GM18519 (cell line): ENCODE data around the gene SEPTIN11.
A peak's percentile ranks its signal among the peaks of the same experiment; 100 is the strongest.
"Not testable (repeated sequence)": the region's sequence is repeated elsewhere in the genome, so short reads cannot be mapped to it uniquely, and the experiment has no call there.

ENCODE experiments used
- ATAC-seq: cut with Tn5 transposase; IDR thresholded peaks from one replicate; pipeline ENCODE4 v1.9.1; 2021; ENCODE audit warnings: mild to moderate bottlenecking, moderate library complexity; ENCODE audit not compliant: unreplicated experiment, low FRiP score

Gene SEPTIN11

DNA sequence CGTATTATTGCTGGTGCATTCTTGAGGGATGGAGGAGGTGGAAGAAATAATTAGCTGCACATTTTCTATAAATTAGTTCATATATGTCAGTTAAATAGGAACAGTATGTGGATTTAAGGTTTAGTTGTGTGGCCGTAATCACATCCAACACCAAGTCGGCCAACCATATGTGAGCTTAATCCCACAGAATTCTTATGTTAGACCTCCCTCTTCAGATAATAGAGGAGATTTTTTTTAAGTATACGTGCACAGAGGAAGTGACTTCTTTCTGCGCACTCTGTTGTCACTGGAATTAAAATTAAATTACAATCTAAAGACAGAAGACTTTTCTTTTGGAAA lies 2.1 kb downstream of the SEPTIN11 start:
- ATAC-seq: no peak

DNA sequence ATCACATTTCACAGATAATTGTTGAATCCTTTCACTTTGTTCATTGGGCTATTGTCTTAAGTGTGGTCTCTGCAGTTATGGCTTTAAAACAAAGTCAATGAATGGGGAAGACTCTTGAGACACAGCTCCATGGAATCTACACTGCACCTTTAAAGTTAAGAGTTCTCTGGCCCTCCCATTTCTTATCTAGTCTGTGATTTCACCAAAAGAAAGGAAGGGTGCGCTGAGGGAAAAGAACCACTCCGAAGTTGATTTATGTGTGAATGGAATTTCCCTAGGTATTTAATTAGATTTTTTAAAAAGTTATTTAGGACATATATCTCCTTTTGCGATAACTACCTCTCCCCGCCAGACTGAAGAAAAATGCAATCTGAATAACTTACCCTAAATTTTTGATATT lies 2.5 kb downstream of the SEPTIN11 start:
- no peak for ATAC-seq

DNA sequence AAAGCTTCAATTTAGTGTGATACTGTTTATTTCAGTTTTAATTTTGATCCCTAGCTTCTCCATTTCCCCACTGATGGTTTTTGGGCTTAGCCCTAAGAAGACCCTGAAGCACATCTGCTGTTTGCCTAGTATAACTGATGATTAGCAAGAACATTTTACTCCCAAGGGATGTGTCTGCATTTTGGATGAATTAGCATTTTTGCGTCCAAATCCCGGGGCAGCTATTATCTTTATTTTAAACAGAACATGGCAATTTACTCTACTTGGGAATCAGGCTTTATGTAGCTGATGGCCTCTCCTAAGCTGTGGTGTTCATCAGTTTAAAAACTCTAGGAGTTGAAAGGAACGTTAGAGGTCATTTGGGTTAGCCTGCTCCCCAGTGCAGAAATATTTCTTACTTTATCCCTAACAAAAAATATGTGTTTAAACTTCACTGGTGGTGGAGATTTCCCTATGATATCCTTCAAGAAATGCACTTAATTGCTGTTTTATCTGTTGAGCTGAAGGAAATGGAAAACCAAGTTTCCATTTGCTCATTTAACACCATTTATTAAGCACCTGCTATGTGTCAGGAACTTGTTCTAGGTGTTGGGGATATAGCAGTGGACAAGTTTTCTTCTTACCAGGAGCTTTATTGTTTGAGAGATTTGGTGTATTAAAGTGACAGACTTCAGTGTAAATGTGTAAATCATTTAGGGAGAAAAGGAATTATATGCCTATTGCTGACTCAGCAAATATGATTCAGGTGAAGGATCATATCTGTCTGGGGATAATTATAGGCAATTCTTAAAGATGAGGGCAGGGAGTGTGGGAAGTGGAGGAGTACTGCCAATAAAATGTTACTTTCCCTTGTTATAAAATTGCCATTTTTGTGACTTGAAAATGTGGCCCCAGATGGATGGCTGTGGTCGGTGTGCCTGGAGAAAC lies 3.4 kb downstream of the SEPTIN11 start:
- no peak for ATAC-seq

DNA sequence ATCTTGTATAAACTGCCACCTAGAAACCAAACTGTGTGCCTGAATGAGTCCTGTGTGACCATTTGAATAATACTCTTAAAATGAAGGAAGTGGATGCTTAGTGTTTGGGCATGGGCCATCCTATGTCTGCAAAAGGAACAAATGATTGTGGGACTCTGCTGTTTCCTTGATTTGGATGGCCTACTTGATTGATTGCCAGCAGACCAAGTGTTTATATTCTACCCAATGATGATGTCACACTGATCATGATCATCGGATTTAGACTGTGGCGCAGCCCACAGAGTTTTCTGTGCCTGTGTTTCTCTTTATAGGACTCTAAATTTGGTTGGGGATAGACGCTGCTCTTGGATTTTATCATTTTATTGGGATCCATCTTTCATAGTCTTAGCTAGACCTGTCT lies 4.4 kb downstream of the SEPTIN11 start:
- no peak for ATAC-seq

DNA sequence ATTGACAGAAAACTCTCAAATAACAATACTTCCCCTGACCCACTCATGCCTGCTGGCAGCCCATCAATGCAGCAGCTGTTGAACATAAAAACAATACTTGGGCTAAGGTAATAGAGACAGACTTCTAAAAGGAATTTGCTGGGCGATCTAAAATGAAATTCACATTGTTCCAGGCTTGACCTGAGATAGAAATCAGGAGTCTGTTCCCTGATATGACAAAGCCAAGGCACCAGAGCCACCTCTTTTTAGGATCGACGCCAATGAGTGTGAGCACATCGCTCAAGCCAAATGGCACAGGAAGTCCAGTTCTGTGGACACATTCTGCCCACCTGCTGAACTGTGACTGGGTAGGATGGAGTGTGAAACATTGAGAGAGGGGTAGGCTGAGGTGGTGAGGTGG lies 4.9 kb downstream of the SEPTIN11 start:
- no peak for ATAC-seq

DNA sequence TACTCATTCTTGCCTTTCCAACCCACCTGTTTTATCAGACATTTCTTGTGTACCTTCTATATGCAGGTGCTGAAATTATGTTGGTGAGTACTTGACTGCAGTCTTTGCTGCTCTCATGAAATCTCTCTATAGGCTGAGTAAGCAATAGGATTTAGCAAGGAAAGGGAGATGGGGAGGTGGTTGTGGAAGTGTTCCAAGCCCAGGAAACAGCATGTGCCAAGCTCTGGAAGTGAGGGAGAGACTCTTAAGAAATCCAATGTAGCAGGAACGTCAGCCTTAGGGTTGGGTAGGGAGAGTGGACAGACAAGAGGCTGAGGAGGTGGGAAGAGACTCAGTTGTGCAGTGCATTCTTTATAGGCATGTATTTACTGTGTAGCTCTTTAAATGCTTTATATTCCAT lies 5.6 kb downstream of the SEPTIN11 start:
- ATAC-seq: no peak

DNA sequence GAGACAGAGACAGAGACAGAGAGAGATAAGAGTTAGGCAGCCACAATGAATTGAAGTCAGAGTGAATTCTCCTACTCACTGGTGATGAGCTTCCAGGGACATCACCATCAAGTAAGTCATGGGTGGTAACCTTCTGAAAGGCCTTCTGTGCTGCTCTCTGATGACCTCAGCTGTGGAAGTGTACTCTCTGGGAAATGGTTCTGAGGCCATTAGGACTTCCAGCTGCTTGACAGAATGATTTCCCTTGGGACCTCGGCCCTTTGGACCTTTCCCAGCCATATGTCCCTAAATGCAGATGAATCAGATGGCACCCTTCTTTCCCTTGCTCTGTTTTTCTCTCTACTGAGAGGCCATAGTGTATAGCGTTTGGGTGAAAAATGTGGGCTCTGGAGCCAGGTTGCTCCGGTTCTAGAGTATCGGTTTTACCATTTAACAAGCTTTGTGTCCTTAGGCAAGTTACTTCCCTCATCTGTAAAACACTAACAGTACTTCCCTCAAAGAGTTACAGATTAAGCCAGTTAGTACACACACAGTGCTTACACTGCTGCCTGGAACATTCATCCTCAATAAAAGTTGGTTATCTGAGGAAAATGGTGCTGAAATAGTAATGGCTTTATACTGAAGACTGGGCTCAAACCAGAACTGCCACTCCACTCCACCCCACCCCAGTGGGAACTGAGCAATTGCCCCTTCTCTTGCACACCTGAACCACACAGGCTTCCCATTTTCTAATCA lies 7.6 kb downstream of the SEPTIN11 start:
- ATAC-seq: no peak

DNA sequence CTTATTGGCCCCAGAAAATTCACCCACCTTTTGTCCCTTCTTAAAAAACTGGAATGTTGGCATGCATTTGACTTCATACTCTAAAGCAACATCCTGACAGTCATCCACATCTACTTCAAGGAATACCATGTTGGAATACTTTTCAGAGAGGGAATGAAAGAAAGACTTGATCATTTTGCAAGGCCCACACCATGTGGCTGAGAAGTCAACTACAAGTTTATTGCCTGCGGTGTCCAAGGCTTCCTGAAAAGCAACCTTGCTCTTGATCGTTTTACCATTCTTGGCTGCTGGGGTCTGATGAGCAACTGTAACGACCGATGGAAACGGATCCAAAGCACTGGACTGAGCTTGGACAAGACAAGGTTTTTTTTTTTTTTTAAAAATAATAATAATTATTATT lies 9.3 kb downstream of the SEPTIN11 start:
- no peak for ATAC-seq

DNA sequence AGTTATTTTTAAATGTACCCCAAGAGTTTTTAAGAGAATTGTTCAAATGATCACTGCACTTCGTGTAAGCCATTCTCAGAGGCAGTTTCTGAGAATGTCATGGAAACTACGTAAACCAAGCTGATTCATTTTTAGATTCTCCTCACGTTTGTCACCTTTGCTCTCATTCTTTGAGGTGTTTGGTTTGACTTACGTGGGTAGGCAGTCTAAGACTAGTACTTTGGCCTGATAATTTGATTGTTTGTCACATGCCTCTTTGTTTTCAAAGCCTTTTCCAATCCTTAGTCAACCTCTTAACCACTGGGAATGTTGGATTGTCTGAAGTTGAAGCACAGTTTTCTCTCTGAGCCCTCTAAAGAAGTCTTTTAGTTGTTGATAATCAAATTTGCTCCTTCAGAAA lies 10.5 kb downstream of the SEPTIN11 start:
- ATAC-seq: peak; percentile 88

DNA sequence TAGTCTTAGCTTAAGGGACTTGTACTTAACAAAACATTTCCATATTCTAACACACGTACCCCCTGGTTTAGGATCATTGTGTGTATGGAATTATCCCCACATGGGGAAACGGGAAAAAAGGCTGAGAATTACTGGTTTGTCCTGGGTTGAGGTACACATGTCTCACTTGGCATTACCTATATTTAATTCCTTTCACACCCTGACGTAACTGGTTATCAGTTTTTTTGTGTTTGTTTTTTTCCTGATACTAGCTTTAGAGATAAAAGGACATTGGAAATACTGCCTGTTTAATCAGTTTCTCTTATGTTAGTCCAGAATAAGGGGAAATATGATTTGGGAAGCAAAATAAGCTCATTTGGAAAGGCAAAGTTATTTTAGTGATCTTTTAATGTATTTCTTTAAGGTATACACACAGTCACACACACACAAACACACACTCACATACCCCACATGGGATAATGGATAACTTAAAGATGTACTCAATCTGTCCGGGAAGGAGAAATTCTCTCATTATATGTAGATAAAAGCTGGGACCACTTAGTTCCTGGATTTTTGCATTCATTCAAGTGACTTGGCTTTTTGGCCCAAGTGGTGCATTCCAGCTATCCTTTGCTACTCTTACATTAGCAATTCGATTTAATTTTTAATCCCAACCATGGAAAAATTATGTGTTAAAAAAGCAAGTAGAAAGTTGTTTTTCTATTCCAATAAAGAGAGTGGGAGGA lies 13.0 kb downstream of the SEPTIN11 start:
- no peak for ATAC-seq

DNA sequence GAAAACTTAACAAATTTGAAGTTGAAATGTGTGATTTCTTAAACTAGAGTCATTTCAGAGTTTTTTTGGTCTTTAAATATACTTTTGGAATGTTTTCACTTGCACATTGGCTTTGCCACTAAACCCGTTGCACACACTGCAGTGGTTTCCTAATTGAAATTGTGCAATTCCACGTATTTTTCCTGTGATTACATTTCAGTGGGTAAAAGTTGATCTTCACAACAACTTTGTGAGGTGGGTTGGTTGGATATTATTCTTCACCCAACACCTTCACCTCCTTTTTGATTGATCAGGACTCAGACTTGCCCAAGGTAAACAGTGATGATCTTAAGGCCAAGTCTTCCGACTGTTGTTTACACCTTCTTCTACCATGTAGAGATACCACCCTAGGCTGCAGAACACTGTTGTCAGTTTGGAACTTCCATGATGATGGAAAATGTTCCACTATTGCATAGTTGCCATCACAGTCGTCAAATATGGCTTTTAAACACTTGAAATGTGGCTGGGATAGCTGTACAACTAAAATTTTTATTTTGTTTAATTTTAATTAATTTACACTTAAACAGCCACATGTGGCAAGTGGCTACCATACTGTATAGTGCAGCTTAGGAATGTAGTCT lies 13.7 kb downstream of the SEPTIN11 start:
- no peak for ATAC-seq

DNA sequence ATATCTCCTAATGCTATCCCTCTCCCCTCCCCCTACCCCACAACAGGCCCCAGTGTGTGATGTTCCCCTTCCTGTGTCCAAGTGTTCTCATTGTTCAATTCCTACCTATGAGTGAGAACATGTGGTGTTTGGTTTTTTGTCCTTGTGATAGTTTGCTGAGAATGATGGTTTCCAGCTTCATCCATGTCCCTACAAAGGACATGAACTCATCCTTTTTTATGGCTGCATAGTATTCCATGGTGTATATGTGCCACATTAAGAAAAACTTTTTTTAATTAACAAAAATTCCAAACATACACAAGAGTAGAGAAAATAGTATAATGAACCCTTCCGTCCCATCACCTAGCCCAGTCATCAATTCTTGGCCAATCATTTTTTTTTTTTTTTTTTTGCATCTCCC lies 14.4 kb downstream of the SEPTIN11 start:
- ATAC-seq: not testable (repeated sequence)

DNA sequence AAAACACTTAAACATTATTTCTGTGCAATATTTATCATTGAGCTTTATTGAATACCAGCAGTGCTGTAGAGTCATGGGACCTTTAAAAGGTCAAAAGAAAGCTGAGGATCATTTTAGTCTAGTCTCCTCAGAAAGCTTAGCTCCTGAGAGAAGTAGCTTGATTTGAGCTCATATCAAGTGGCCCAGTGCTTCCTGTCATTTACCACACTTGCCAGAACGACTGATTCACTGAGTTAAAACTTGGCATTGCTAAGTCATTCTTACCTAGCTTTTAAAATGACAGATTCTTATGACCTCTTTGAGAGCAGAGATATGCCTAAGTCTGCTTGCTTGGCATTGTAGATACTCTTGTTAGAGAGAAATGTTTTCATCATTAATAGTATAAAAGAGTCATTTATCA lies 15.2 kb downstream of the SEPTIN11 start:
- ATAC-seq: no peak

DNA sequence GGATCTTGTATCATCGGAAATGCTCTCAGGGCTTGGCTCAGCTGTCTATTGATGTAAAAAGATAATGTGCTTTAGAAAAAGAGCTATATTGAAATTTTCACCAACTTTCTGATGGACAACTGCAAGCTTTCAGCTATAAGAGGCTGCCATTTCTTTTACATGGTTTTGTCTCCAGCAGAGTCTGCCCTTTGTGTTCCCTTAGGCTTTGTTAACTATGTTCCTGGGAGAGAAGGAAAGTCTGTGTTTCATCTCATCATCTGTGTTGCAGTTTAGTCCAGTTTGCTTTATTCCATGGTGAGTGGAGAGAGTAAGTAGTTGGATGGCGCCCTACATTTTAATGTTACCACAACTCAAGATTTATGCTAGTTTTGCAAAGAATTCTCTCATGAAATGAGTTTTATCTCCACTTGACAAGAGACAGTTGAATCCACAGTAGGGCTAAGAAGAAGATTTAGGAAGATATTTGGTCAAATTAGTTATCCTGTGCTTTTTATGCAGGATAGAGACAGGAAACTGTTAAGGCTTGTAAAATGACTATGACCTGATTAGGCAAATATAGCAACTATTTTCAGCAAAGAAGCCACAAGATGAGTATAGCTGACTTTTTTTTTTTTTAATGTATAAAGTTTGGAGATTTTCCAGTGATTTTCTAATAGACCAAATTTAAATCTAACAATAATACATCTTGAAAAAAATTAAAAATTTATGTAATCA lies 16.5 kb downstream of the SEPTIN11 start:
- no peak for ATAC-seq

DNA sequence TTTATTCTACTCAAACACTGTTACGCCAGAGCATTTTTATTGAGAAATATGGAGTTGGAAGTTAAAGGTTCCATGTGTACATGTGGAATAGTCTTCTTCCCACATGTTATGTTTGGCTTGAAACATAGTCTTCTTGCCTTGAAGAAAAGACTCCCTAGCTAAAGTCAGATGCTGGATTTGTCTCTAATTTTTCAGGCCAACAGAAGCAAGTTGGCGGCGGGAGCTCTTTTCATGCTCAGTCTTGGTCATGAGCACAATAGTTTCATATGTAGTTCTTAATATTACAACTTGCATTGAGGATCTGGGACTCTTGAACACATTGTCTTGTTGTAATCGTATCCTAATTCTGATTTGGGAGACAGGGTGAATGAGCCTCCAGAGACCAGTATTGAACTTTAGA lies 19.4 kb downstream of the SEPTIN11 start:
- ATAC-seq: no peak

DNA sequence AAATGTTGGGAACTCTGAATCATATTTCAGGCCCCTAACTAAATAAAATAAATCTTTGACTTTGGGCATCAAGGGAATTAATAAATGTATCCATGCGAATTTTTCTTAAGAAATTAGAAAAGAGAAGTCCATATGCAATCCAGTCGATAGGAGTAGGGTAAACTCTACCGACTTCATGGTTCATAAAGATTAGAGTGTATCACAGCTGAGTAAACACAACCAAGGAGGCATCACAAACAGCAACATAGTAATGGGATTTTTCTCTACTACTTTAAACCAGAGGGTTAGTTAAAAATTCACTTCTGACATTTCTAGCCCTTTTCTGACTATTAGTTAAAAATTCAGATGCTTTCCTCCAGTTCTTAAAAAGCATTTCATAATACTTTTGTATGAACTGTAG lies 19.9 kb downstream of the SEPTIN11 start:
- no peak for ATAC-seq

DNA sequence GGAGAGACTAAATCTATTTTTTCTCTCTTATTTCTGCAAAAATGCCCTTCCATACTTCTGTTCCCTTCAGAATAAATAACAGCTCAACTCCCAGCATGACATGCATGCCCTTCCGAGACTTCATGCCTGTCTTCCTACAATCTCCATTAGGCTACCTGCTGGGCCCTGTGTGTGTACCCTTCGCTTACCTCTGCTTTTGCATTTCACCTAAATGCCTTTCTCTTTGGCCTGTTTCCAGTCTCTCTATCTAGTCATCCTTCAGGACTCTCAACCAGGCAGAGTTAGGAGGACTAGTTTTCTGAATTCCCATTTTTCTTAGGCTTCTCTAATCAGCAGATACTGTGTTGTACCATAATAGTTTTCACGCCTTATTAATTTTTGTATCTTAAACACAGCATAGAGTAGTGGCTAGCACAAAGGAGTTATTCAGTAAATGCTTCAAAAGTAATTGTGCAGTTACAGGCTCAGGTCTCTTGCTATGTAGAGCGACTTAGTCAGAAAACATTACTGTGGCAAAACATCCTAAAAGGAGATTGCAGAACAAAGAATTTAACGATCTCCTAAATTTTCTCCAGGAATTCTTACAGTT lies 20.5 kb downstream of the SEPTIN11 start:
- no peak for ATAC-seq

DNA sequence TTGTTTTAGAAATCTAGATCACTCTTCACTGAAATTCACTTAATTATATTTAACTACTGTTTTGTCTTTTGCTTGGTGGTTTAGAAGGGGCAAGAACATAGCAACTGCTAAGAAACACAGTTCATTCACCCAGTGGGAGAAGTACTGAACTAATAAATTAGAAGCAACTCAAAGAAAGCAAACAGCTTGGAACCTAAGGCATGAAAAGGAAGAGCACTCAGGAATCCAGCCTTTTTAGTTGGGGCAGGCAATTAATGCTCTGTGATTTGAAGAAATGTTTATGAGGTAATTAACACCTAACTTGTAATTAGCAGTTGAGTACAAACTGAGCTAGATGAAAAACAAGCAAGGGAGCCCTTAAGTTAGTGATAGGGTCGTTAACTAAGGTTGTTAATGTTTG lies 22.8 kb downstream of the SEPTIN11 start:
- ATAC-seq: no peak

DNA sequence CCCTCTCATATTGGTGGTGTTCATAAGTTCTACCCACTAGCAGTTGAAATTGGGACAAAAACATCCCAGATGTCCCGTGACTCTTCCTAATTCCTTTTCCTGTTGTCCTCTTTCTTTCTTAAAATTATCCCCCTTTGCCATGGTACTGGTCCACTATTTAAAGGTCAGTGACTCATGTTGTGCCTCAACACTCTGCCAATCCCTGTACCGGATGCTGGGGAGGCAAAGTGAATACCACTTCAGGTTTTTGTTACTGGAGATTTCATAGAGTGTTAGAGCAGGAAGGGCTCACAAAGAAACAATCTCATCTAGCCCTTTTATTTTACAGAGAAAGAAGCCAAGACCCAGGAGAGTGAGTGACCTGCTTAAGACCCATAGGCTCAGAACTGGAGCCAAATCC lies 24.6 kb downstream of the SEPTIN11 start:
- no peak for ATAC-seq

DNA sequence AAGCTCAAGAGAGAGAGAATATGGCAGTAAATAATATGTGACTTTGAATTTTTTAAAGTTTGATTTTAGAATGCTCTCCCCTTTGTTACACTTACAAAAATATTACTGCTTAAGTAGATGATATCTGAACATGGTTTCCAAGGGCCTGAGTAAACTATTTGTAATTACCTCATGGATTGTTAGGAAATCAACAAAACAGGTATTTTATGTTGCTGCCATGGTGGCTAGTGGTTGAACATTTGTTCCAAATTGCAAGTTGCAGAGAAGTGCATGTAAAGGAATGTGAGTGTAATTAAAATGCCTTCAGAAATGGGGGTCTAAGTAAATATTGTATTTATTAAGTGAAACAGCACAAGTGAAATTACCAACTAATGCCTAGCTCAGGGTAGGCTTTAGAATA lies 27.6 kb downstream of the SEPTIN11 start:
- ATAC-seq: no peak
